ENCODE measurements around the gene AGR2. TPM values are rescaled to one million over a fixed set of nuclear protein-coding genes. Genes with fewer than 3 reads are reported as not detected.

Gene AGR2
- total RNA-seq, 1 donor from 2014 or later: 116 TPM

DNA sequence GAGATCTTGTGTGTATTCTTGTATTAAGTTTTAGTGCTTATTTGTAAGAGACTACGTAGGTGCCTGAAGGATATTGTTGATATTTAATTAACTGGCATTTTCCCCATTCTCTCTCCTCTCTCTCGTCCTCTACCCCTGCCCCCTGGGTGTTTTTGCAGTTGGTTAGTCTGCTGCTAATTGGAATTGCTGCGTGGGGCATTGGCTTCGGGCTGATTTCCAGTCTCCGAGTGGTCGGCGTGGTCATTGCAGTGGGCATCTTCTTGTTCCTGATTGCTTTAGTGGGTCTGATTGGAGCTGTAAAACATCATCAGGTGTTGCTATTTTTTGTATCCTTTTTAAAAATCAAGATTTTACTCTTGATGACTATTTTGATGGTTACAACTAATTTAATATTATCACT is 28.7 kb downstream of the AGR2 start:
- Mint-ChIP-seq H3K27me3 (no peaks in the 10 kb centered on the region), H3K9me3 (no peaks in the 10 kb centered on the region), H3K36me3 (no peaks in the 10 kb centered on the region), H3K27ac (no peak overlapping the region), H3K4me3 (no peak overlapping the region), H3K4me1 (ENCODE audit: unreplicated experiment) (no peaks in the 10 kb centered on the region)
- no peak for DNase-seq (ENCODE audit: extremely low spot score, unreplicated experiment)
- TF ChIP-seq CTCF (conservative IDR thresholded peaks at IDR 0.05): no peak

DNA sequence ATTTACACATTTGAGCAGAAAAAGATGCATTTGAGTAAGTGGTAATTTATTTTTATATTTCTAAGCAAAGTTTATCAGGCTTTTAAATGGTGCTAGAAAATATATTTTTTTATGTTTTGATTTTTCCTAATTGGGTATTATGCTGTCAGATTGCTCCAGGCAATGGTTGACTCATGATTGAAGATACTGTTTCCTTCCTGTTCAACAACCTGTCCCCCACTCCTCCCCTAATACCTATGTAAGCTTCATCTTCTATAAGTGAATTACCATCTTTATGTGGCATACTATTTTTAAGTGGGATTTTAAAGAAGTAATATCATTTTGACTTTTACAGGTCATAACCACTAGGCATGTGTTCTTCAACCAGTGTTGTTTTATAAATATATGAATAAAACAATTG is 29.8 kb downstream of the AGR2 start:
- H3K27ac Mint-ChIP-seq: no peak overlapping the region
- H3K4me1 Mint-ChIP-seq (ENCODE audit: unreplicated experiment): peaks cover 4% of the 10 kb centered on the region
- peaks cover 4% of the 10 kb centered on the region for H3K9me3 Mint-ChIP-seq
- H3K4me3 Mint-ChIP-seq: no peak overlapping the region
- no peak for TF ChIP-seq CTCF (conservative IDR thresholded peaks at IDR 0.05)
- H3K27me3 Mint-ChIP-seq: no peaks in the 10 kb centered on the region
- DNase-seq (ENCODE audit: extremely low spot score, unreplicated experiment): no peak
- H3K36me3 Mint-ChIP-seq: no peaks in the 10 kb centered on the region

DNA sequence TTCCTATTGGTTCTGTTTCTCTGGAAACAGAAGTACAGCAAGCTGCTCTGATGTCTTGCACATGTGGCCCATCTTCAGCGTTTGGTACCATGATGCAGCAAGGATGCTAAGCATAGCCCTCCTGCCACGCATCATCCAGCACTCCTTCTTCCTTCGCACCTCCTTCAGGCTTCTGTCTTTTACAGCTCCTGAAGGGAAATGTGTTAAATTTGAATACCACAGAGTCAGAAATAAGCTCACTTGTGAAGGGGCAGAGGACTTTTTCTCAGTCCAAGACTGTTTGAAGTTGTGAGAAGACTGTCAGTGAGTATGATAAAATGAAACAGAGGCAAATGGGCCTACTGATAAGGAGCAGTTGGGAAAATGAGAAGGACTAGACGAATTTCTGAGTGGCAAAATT is 30.5 kb downstream of the AGR2 start:
- Mint-ChIP-seq H3K4me1 (ENCODE audit: unreplicated experiment) (peaks cover 4% of the 10 kb centered on the region), H3K4me3 (no peak overlapping the region), H3K9me3 (peaks cover 4% of the 10 kb centered on the region), H3K36me3 (no peaks in the 10 kb centered on the region), H3K27ac (no peak overlapping the region), H3K27me3 (no peaks in the 10 kb centered on the region)
- TF ChIP-seq CTCF (conservative IDR thresholded peaks at IDR 0.05): no peak
- DNase-seq (ENCODE audit: extremely low spot score, unreplicated experiment): no peak

- Mint-ChIP-seq H3K4me1 (ENCODE audit: unreplicated experiment) (peaks cover 4% of the 10 kb centered on the region), H3K27me3 (no peaks in the 10 kb centered on the region), H3K9me3 (peaks cover 4% of the 10 kb centered on the region), H3K36me3 (no peaks in the 10 kb centered on the region), H3K27ac (no peak overlapping the region), H3K4me3 (no peak overlapping the region)
- no peak for DNase-seq (ENCODE audit: extremely low spot score, unreplicated experiment)
- no peak for TF ChIP-seq CTCF (conservative IDR thresholded peaks at IDR 0.05)
These were observed 30.9 kb downstream of the AGR2 start for GRCh38 chr7:16773884-16774283.

GRCh38 chr7:16773326-16773725 is 31.5 kb downstream of the AGR2 start:
- Mint-ChIP-seq H3K36me3 (no peaks in the 10 kb centered on the region), H3K27me3 (no peaks in the 10 kb centered on the region), H3K27ac (no peak overlapping the region), H3K9me3 (peaks cover 4% of the 10 kb centered on the region), H3K4me3 (no peak overlapping the region), H3K4me1 (ENCODE audit: unreplicated experiment) (peaks cover 4% of the 10 kb centered on the region)
- DNase-seq (ENCODE audit: extremely low spot score, unreplicated experiment): no peak
- TF ChIP-seq CTCF (conservative IDR thresholded peaks at IDR 0.05): no peak
